GM12872 (cell line): ENCODE results near the gene SHISA5.

Source experiments
- CTCF ChIP-seq: IDR thresholded peaks from 3 replicates; pipeline ENCODE4 v1.5.1; 2011; ENCODE audit warnings: low read depth, mild to moderate bottlenecking, low read length, moderate library complexity; ENCODE audit not compliant: insufficient read depth

The SHISA5 gene

GRCh38 chr3:48439820-48440589 lies 64.0 kb downstream of the SHISA5 start, which contains the start of the genes CCDC51 and TMA7:
Gene CCDC51, minus strand, starts transcription at chr3:48440119. Its CDS starts 4,991 bp downstream, at chr3:48435128.
Gene TMA7, plus strand, starts transcription at chr3:48440257. Its CDS starts 40 bp downstream, at chr3:48440297.
- TF ChIP-seq CTCF, result no peak

- TF ChIP-seq CTCF, result no peak
These were observed 66.2 kb downstream of the SHISA5 start for GRCh38 chr3:48437812-48438211.

GRCh38 chr3:48436855-48437254 lies 67.1 kb downstream of the SHISA5 start:
- TF ChIP-seq CTCF, result no peak

- TF ChIP-seq CTCF, result no peak
These were observed 67.5 kb downstream of the SHISA5 start for GRCh38 chr3:48436477-48436787.

- TF ChIP-seq CTCF, result peak; percentile 99
These were observed 68.0 kb downstream of the SHISA5 start for GRCh38 chr3:48435774-48436476.

- no peak for TF ChIP-seq CTCF
These were observed 68.8 kb downstream of the SHISA5 start for GRCh38 chr3:48435223-48435595.

GRCh38 chr3:48434591-48435222 lies 69.3 kb downstream of the SHISA5 start:
- TF ChIP-seq CTCF, result no peak
